ENCODE data around the gene WWOX. TPM values are rescaled to one million over a fixed set of nuclear protein-coding genes. Genes with fewer than 3 reads are reported as not detected.

Gene WWOX
- total RNA-seq, 1 experiment from 2014 or later, result 28.3 TPM

- no TSS peak for BruUV-seq (replicated peaks)
- CTCF ChIA-PET, result no interaction called here
- no peak overlapping the region for H3K4me3 ChIP-seq (ENCODE audit: low read length)
Observed at GRCh38 chr16:78310196-78310595, 210.7 kb downstream of the WWOX start.

GRCh38 chr16:78310990-78311561, 211.6 kb downstream of the WWOX start:
- Histone ChIP-seq H3F3A (ENCODE audit: low read length, unreplicated experiment) (no peaks in the 10 kb centered on the region), H3K4me1 (ENCODE audit: insufficient read depth, low read length) (peaks cover 10% of the 10 kb centered on the region), H3K79me2 (ENCODE audit: low read length) (no peaks in the 10 kb centered on the region), H3K9ac (ENCODE audit: low read length) (no peak overlapping the region), H4K20me1 (ENCODE audit: low read length) (no peaks in the 10 kb centered on the region), H3K9me3 (ENCODE audit: low read length) (no peaks in the 10 kb centered on the region), H3K27me3 (ENCODE audit: low read length) (no peaks in the 10 kb centered on the region), H3K36me3 (ENCODE audit: low read depth, low read length) (no peaks in the 10 kb centered on the region), H3K4me3 (ENCODE audit: low read length) (no peak overlapping the region), H2AFZ (ENCODE audit: low read length) (no peak overlapping the region), H3K27ac (ENCODE audit: low read length) (no peak overlapping the region), H3K9me2 (replicated peaks; ENCODE audit: low read length) (no peaks in the 10 kb centered on the region), H3K4me2 (ENCODE audit: low read length) (no peak overlapping the region)
- no TSS peak for BruUV-seq (replicated peaks)
- TF ChIP-seq EZH2 (IDR thresholded peaks at IDR 0.05; ENCODE audit: low read length, unreplicated experiment), result no peak
- no peak for TF ChIP-seq EZH2phosphoT487 (IDR thresholded peaks at IDR 0.05; ENCODE audit: borderline replicate concordance, low read length)
- no peak for TF ChIP-seq CTCF (conservative IDR thresholded peaks at IDR 0.05; ENCODE audit: low read depth, low read length)
- DNase-seq, result no peak
- ChIA-PET CTCF (no interaction called here), POLR2A (ENCODE audit: unreplicated experiment) (no interaction called here)
- no peak for ATAC-seq
- intact Hi-C loops (cut with micrococcal nuclease), result no loop called here

More at GRCh38 chr16:78310196-78310595, 210.7 kb downstream of the WWOX start:
- POLR2A ChIA-PET (ENCODE audit: unreplicated experiment), result no interaction called here
- H4K20me1 ChIP-seq (ENCODE audit: low read length), result no peaks in the 10 kb centered on the region
- H3K4me1 ChIP-seq (ENCODE audit: insufficient read depth, low read length), result peaks cover 10% of the 10 kb centered on the region
- no peaks in the 10 kb centered on the region for H3K9me3 ChIP-seq (ENCODE audit: low read length)
- H3K36me3 ChIP-seq (ENCODE audit: low read depth, low read length), result no peaks in the 10 kb centered on the region
- DNase-seq (no peak), ATAC-seq (no peak)
- no peak overlapping the region for H3K9ac ChIP-seq (ENCODE audit: low read length)
- H3K27me3 ChIP-seq (ENCODE audit: low read length), result no peaks in the 10 kb centered on the region
- H3K4me2 ChIP-seq (ENCODE audit: low read length), result no peak overlapping the region
- TF ChIP-seq EZH2phosphoT487 (IDR thresholded peaks at IDR 0.05; ENCODE audit: borderline replicate concordance, low read length) (no peak), CTCF (conservative IDR thresholded peaks at IDR 0.05; ENCODE audit: low read depth, low read length) (no peak), EZH2 (IDR thresholded peaks at IDR 0.05; ENCODE audit: low read length, unreplicated experiment) (no peak)
- H3F3A ChIP-seq (ENCODE audit: low read length, unreplicated experiment), result no peaks in the 10 kb centered on the region
- no peak overlapping the region for H2AFZ ChIP-seq (ENCODE audit: low read length)
- H3K9me2 ChIP-seq (replicated peaks; ENCODE audit: low read length), result no peaks in the 10 kb centered on the region
- no peaks in the 10 kb centered on the region for H3K79me2 ChIP-seq (ENCODE audit: low read length)
- intact Hi-C loops (cut with micrococcal nuclease), result no loop called here
- H3K27ac ChIP-seq (ENCODE audit: low read length), result no peak overlapping the region

- Histone ChIP-seq H4K20me1 (ENCODE audit: low read length) (no peaks in the 10 kb centered on the region), H3K4me3 (ENCODE audit: low read length) (no peak overlapping the region), H3K27me3 (ENCODE audit: low read length) (no peaks in the 10 kb centered on the region), H3K4me1 (ENCODE audit: insufficient read depth, low read length) (peaks cover 10% of the 10 kb centered on the region), H3K4me2 (ENCODE audit: low read length) (no peak overlapping the region), H3K79me2 (ENCODE audit: low read length) (no peaks in the 10 kb centered on the region), H3K27ac (ENCODE audit: low read length) (no peak overlapping the region), H2AFZ (ENCODE audit: low read length) (no peak overlapping the region), H3K9ac (ENCODE audit: low read length) (no peak overlapping the region), H3K9me2 (replicated peaks; ENCODE audit: low read length) (no peaks in the 10 kb centered on the region), H3K36me3 (ENCODE audit: low read depth, low read length) (no peaks in the 10 kb centered on the region), H3F3A (ENCODE audit: low read length, unreplicated experiment) (no peaks in the 10 kb centered on the region), H3K9me3 (ENCODE audit: low read length) (no peaks in the 10 kb centered on the region)
- DNase-seq (no peak), ATAC-seq (no peak)
- BruUV-seq (replicated peaks), result no TSS peak
- CTCF ChIA-PET, result no interaction called here
- TF ChIP-seq CTCF (conservative IDR thresholded peaks at IDR 0.05; ENCODE audit: low read depth, low read length) (no peak), EZH2phosphoT487 (IDR thresholded peaks at IDR 0.05; ENCODE audit: borderline replicate concordance, low read length) (no peak), EZH2 (IDR thresholded peaks at IDR 0.05; ENCODE audit: low read length, unreplicated experiment) (no peak)
- intact Hi-C loops (cut with micrococcal nuclease), result no loop called here
- POLR2A ChIA-PET (ENCODE audit: unreplicated experiment), result no interaction called here
Observed at GRCh38 chr16:78311831-78312230, 212.4 kb downstream of the WWOX start.
